Hepatocyte (in vitro differentiated cells): ENCODE measurements around the gene KMT2A.

Source experiments
- EZH2 ChIP-seq: fragments of 200-600 bp; sonication (generic); IDR thresholded peaks from 2 replicates; pipeline ENCODE4 v1.6.1; 2016; ENCODE audit warnings: antibody characterized with exemption, mild to moderate bottlenecking, borderline replicate concordance
- EZH2phosphoT487 ChIP-seq: fragments of 200-600 bp; sonication (generic); IDR thresholded peaks from one replicate; pipeline ENCODE4 v1.6.1; 2018; ENCODE audit warnings: antibody characterized with exemption, mild to moderate bottlenecking, low read depth, moderate library complexity; ENCODE audit not compliant: unreplicated experiment, severe bottlenecking
- TF ChIP-seq, protein P1 (sequence below): fragments of 200-600 bp; sonication (generic); IDR thresholded peaks from 2 replicates; pipeline ENCODE4 v1.5.1; 2016; ENCODE audit warnings: antibody characterized with exemption, mild to moderate bottlenecking; ENCODE audit not compliant: poor library complexity

DNA sequence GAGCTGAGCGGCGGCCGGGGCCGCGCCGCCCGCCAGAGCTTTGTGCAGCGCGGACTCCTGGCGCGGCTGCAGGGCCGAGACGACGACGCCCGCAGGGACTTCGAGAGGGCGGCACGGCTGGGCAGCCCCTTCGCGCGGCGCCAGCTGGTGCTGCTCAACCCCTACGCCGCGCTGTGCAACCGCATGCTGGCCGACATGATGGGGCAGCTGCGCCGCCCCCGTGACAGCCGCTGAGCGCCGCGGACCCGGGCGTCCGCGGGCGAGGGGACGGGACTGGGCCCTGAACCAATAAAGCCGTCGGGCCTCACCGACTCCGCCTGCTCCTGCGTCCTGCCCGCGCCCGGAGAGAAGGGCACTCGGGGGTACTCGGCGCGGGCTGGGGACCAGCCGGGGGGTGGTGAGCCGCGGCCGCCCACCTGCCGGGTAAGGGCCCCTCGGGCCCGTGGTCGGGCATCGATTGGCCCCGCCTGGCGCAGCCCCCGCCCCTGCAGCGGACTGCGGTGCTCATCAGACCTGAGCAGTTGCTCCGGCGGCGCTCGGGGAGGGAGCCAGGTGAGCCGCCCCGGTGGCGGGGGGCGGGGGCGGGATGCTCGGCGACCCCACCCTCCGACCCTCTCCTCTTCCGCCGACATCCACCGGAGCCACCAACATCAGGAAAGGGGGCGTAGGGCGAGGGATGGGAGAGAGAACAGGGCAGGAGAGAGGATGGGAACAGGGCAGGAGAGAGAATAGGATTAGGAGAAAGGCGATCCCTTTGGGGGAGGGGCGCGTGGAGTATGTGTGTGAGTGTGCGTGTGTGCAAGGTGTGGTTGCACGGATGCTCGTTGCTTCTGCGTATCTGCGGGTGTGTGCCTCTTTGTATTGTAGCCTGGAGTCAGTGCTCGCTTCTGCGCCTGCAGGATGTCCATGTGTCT is 94.6 kb downstream of the KMT2A start, which contains the start of gene TMEM25:
- TF ChIP-seq EZH2phosphoT487: no peak
- TF ChIP-seq, protein P1, sequence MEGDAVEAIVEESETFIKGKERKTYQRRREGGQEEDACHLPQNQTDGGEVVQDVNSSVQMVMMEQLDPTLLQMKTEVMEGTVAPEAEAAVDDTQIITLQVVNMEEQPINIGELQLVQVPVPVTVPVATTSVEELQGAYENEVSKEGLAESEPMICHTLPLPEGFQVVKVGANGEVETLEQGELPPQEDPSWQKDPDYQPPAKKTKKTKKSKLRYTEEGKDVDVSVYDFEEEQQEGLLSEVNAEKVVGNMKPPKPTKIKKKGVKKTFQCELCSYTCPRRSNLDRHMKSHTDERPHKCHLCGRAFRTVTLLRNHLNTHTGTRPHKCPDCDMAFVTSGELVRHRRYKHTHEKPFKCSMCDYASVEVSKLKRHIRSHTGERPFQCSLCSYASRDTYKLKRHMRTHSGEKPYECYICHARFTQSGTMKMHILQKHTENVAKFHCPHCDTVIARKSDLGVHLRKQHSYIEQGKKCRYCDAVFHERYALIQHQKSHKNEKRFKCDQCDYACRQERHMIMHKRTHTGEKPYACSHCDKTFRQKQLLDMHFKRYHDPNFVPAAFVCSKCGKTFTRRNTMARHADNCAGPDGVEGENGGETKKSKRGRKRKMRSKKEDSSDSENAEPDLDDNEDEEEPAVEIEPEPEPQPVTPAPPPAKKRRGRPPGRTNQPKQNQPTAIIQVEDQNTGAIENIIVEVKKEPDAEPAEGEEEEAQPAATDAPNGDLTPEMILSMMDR: no peak
- TF ChIP-seq EZH2: no peak
